GM19468 (cell line): ENCODE measurements around the gene TXNL4A.

ENCODE experiments used
- ATAC-seq: cut with Tn5 transposase; IDR thresholded peaks from one replicate; pipeline ENCODE4 v1.9.1; 2021; ENCODE audit warnings: mild to moderate bottlenecking, moderate library complexity, moderate number of reproducible peaks; ENCODE audit not compliant: unreplicated experiment; ENCODE audit errors: extremely low read depth

The TXNL4A gene

GRCh38 chr18:79951545-79952455 is 36.6 kb downstream of the TXNL4A start, which contains the start of gene SLC66A2:
SLC66A2 (minus strand) TSS chr18:79951653; CDS start chr18:79950926, 727 bp downstream.
- peak; percentile 65 for ATAC-seq

GRCh38 chr18:79950515-79951341 is 37.6 kb downstream of the TXNL4A start:
- peak; percentile 15 for ATAC-seq

- no peak for ATAC-seq
Observed at GRCh38 chr18:79949697-79950487, 38.5 kb downstream of the TXNL4A start.

GRCh38 chr18:79948719-79949411 is 39.5 kb downstream of the TXNL4A start:
- ATAC-seq, result no peak

GRCh38 chr18:79947881-79948610 is 40.3 kb downstream of the TXNL4A start:
- no peak for ATAC-seq

GRCh38 chr18:79947054-79947755 is 41.2 kb downstream of the TXNL4A start:
- ATAC-seq, result no peak

- ATAC-seq, result no peak
Observed at GRCh38 chr18:79945118-79946042, 43.0 kb downstream of the TXNL4A start.

GRCh38 chr18:79944746-79945117 is 43.6 kb downstream of the TXNL4A start:
- ATAC-seq, result no peak

GRCh38 chr18:79944126-79944731 is 44.1 kb downstream of the TXNL4A start:
- ATAC-seq, result no peak

GRCh38 chr18:79943608-79944125 is 44.7 kb downstream of the TXNL4A start:
- no peak for ATAC-seq

GRCh38 chr18:79942786-79943607 is 45.4 kb downstream of the TXNL4A start:
- ATAC-seq, result no peak

GRCh38 chr18:79942211-79942610 is 46.2 kb downstream of the TXNL4A start:
- ATAC-seq, result no peak

GRCh38 chr18:79941473-79942119 is 46.8 kb downstream of the TXNL4A start:
- no peak for ATAC-seq

GRCh38 chr18:79940814-79941472 is 47.4 kb downstream of the TXNL4A start:
- ATAC-seq, result no peak
